ENCODE measurements around the gene ZFP82. TPM values are rescaled to one million over a fixed set of nuclear protein-coding genes. Genes with fewer than 3 reads are reported as not detected.

Gene ZFP82
- total and polyA plus RNA-seq, 2 experiments from 2014 or later = 4.3 to 7.4 TPM

GRCh38 chr19:36441339-36441738, 22.9 kb upstream of the ZFP82 start:
- H3K27me3 ChIP-seq = no peaks in the 10 kb centered on the region
- no peaks in the 10 kb centered on the region for H3K79me2 ChIP-seq
- no peaks in the 10 kb centered on the region for H3K4me1 ChIP-seq (ENCODE audit: insufficient read depth)
- no peaks in the 10 kb centered on the region for H4K20me1 ChIP-seq (ENCODE audit: insufficient read depth, poor library complexity, severe bottlenecking)
- peaks cover 2% of the 10 kb centered on the region for H3K9me3 ChIP-seq (ENCODE audit: low read depth)
- no peak overlapping the region for H3K4me3 ChIP-seq
- 91% methylated on average over 1 of the region's 1 CpG for WGBS (ENCODE audit: low lambda C conversion rate, missing lambda C conversion rate)
- TF ChIP-seq CTCF (IDR thresholded peaks at IDR 0.05; ENCODE audit: poor library complexity) (no peak), EZH2 (IDR thresholded peaks at IDR 0.05; ENCODE audit: borderline replicate concordance) (no peak), EZH2phosphoT487 (IDR thresholded peaks at IDR 0.05; ENCODE audit: low read depth, severe bottlenecking, unreplicated experiment) (no peak)
- no peaks in the 10 kb centered on the region for H3K36me3 ChIP-seq (replicated peaks; ENCODE audit: insufficient read depth, low read depth)
- H3K9me2 ChIP-seq (replicated peaks; ENCODE audit: insufficient read depth) = no peaks in the 10 kb centered on the region
- no peak overlapping the region for H3K4me2 ChIP-seq
- no peak for DNase-seq (ENCODE audit: low spot score)
- no peak overlapping the region for H2AFZ ChIP-seq
- no peak overlapping the region for H3K27ac ChIP-seq

DNA sequence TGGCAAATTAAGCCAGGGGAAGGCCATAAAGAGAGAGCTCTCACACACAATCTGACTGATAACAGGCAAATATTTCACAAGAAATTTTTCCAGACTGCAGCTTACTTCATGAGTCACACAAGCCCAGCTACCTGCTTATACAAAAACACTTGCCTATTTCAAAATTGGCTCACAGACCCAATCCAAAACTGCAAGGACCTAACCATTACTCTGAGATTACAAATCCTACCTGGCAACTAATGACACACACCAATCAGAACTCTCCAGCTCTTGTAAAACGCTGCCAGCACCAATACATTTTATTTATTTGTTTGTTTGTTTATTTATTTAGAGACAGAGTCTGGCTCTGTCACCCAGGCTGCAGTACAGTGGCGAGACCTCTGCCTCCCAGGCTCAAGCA, 18.1 kb upstream of the ZFP82 start:
- Histone ChIP-seq H3K79me2 (no peaks in the 10 kb centered on the region), H3K36me3 (replicated peaks; ENCODE audit: insufficient read depth, low read depth) (no peaks in the 10 kb centered on the region), H3K9me3 (ENCODE audit: low read depth) (no peaks in the 10 kb centered on the region), H3K4me3 (no peak overlapping the region), H2AFZ (no peak overlapping the region), H3K4me2 (no peak overlapping the region), H3K27ac (no peak overlapping the region), H3K9me2 (replicated peaks; ENCODE audit: insufficient read depth) (no peaks in the 10 kb centered on the region), H4K20me1 (ENCODE audit: insufficient read depth, poor library complexity, severe bottlenecking) (no peaks in the 10 kb centered on the region), H3K27me3 (no peaks in the 10 kb centered on the region), H3K4me1 (ENCODE audit: insufficient read depth) (no peaks in the 10 kb centered on the region)
- DNase-seq (ENCODE audit: low spot score) = no peak
- WGBS (ENCODE audit: low lambda C conversion rate, missing lambda C conversion rate) = 59% methylated on average over 2 of the region's 2 CpGs
- TF ChIP-seq EZH2 (IDR thresholded peaks at IDR 0.05; ENCODE audit: borderline replicate concordance) = no peak
- TF ChIP-seq EZH2phosphoT487 (IDR thresholded peaks at IDR 0.05; ENCODE audit: low read depth, severe bottlenecking, unreplicated experiment) = no peak
- TF ChIP-seq CTCF (IDR thresholded peaks at IDR 0.05; ENCODE audit: poor library complexity) = no peak

- WGBS (ENCODE audit: low lambda C conversion rate, missing lambda C conversion rate) = 92% methylated on average over 4 of the region's 4 CpGs
- no peaks in the 10 kb centered on the region for H3K9me2 ChIP-seq (replicated peaks; ENCODE audit: insufficient read depth)
These were observed 5.5 kb upstream of the ZFP82 start for GRCh38 chr19:36423925-36424324.

More at GRCh38 chr19:36423925-36424324, 5.5 kb upstream of the ZFP82 start:
- Histone ChIP-seq H3K4me3 (no peak overlapping the region), H3K9me3 (ENCODE audit: low read depth) (no peaks in the 10 kb centered on the region), H3K4me1 (ENCODE audit: insufficient read depth) (no peaks in the 10 kb centered on the region), H3K79me2 (no peaks in the 10 kb centered on the region), H3K27me3 (no peaks in the 10 kb centered on the region), H3K27ac (no peak overlapping the region), H2AFZ (no peak overlapping the region), H3K36me3 (replicated peaks; ENCODE audit: insufficient read depth, low read depth) (no peaks in the 10 kb centered on the region), H3K4me2 (no peak overlapping the region), H4K20me1 (ENCODE audit: insufficient read depth, poor library complexity, severe bottlenecking) (no peaks in the 10 kb centered on the region)
- TF ChIP-seq EZH2phosphoT487 (IDR thresholded peaks at IDR 0.05; ENCODE audit: low read depth, severe bottlenecking, unreplicated experiment) (no peak), EZH2 (IDR thresholded peaks at IDR 0.05; ENCODE audit: borderline replicate concordance) (no peak), CTCF (IDR thresholded peaks at IDR 0.05; ENCODE audit: poor library complexity) (no peak)
- no peak for DNase-seq (ENCODE audit: low spot score)
